GM19240 (cell line): ENCODE data around the gene MRPS27.

Experiments
- DNase-seq: peaks from one replicate; pipeline ENCODE4 v3.0.0; 2011; ENCODE audit warnings: low spot score; ENCODE audit not compliant: insufficient read length

Gene MRPS27

DNA sequence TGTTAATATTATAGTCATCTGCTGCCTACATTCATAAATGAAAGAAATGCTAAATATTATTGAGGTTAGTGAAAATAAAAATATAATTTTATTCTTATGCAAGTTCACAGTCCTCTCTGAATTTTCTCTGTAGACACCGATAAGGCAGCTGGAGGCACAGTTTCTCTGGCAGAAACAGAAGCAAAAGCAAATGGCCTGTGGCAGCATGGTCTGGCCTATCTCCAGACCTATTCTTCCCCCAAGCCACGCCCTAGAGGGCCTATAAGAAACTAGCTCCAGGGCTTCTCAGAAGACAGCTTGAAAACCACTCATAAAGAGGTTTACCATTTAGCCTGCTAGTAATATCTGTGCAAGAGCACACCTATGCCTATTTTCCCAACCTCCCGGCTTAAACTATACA lies 28.4 kb downstream of the MRPS27 start:
- no peak for DNase-seq

GRCh38 chr5:72290356-72291133 lies 29.5 kb downstream of the MRPS27 start:
- no peak for DNase-seq

DNA sequence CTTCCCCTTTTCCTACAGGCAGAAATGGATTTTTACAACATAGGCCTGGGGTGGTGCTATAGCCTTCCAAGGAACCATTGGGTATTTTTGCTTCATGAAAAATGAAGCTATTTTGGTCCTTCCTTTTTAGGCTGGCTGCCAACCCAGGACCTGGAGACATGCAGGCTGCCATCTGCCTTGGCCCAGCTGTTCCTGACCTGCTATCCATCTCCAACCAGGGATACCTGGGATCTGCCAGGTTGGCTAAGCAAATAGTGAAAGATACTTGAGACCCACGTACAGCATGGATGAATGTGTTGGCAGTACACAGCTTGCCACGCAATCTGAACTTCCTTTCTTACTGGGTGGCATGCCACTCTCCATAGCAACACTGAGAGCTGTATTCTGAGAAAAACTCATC lies 31.1 kb downstream of the MRPS27 start:
- DNase-seq, result no peak

GRCh38 chr5:72286798-72287197 lies 33.2 kb downstream of the MRPS27 start:
- DNase-seq, result no peak

- DNase-seq, result no peak
Observed at GRCh38 chr5:72285424-72285821, 34.6 kb downstream of the MRPS27 start.

GRCh38 chr5:72284559-72285423 lies 35.2 kb downstream of the MRPS27 start:
- DNase-seq, result no peak

- no peak for DNase-seq
Observed at GRCh38 chr5:72283358-72283757, 36.7 kb downstream of the MRPS27 start.

GRCh38 chr5:72282878-72283277 lies 37.2 kb downstream of the MRPS27 start:
- DNase-seq, result no peak

- DNase-seq, result no peak
Observed at GRCh38 chr5:72281764-72282499, 38.1 kb downstream of the MRPS27 start.

DNA sequence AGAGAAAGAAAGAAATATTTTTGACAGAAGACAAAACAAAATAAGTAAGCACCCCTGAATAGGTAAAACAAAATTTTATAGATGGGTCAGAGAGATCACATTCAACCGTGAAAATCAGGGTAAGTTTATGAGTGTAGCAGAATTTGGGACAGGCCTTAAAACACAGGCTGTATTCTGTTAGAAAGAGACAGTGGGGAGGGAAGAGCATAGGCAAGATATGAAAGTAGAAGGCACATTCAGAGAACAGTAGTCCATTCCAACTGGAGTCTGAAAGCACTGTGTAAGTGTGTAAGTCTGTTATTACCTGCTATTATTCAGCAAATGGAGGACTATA lies 38.6 kb downstream of the MRPS27 start:
- no peak for DNase-seq

DNA sequence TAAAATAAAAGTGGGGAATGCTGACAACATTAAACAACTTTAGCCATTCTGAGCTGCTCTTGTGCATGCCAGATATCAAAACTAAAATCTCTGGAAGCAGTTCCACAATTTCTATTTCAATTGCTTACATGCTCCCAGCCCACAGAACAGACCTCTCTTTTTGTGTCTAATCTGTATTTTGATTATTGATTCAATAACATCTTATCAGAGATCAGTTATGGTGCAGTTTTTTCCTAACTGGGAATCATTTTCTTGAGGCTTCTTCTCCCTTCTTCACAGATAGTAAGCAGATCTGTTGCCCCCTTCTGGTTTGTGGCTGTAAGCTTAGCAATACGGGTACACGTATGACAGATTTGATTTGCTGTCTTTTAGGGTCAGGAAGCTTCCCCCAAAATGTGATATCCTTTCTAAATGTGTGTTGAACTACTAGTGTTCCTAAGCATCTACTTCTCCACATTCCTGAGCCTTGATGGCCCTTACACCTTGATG lies 39.4 kb downstream of the MRPS27 start:
- DNase-seq, result no peak

DNA sequence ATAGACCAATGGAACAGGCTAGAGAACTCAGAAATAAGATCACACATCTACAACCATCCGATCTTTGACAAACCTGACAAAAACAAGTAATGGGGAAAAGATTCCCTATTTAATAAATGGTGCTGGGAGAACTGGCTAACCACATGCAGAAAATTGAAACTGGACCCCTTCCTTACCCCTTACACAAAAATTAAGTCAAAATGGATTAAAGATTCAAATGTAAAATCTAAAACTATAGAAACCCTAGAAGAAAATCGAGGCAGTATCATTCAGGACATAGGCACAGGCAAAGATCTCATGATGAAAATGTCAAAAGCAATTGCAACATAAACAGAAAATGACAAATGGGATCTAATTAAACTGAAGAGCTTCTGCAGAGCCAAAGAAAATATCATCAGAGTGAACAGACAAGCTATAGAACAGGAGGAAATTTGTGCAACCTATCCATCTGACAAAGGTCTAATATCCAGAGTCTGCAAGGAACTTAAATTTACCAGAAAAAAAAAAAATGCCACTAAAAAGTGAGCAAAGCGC lies 43.8 kb downstream of the MRPS27 start:
- no peak for DNase-seq

DNA sequence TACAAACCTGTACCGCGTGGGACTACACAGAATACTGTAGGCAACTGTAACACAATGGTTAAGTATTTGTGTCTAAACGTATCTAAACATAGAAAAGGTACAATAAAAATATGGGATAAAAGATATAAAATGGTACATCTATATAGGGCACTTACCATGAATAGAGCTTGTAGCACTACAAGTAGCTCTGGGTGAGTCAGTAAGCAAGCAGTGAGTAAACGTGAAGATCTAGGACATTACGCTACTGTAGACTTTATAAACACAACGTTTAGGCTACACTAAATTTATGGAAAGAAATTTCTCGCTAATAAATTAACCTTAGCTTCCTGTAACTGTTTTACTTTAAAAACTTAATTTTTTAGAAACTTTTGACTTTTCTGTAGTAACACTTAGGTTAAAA lies 46.5 kb downstream of the MRPS27 start:
- no peak for DNase-seq

GRCh38 chr5:72272398-72272797 lies 47.6 kb downstream of the MRPS27 start:
- DNase-seq, result no peak

DNA sequence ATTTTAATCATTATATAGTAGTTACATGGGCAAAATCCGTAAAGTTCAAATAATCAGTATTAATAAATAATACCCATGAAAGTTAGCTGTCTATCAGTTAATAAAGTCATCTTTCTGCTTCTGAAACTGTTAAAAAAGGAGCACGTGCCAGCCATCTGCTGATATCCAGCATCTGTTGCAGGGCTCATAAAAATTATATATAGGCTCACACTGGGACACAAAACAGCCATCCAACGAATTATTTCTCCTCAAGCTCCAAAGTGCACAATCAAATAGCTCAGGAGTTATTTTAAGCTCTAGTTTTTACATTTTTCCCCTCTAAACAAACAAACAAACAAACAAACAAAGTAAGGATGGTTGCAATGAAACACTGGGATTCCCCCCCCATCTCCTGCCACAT lies 48.3 kb downstream of the MRPS27 start:
- DNase-seq, result no peak

DNA sequence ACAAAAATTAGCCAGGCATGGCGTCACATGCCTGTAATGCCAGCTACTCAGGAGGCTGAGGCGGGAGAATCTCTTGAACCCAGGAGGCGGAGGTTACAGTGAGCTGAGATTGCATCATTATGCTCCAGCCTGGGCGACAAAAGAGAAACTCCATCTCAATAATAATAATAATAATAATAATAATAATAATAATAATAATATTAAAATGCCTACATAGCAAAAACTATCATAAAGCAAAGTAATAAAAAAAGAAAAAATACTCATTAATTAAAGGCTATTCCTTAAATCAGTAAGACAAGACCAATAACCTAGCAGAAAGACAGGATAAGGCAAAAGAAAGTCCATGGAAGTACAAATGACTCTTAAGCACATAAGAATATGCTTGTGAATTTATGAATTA lies 50.0 kb downstream of the MRPS27 start:
- no peak for DNase-seq

- DNase-seq, result no peak
Observed at GRCh38 chr5:72269411-72269780, 50.6 kb downstream of the MRPS27 start.

DNA sequence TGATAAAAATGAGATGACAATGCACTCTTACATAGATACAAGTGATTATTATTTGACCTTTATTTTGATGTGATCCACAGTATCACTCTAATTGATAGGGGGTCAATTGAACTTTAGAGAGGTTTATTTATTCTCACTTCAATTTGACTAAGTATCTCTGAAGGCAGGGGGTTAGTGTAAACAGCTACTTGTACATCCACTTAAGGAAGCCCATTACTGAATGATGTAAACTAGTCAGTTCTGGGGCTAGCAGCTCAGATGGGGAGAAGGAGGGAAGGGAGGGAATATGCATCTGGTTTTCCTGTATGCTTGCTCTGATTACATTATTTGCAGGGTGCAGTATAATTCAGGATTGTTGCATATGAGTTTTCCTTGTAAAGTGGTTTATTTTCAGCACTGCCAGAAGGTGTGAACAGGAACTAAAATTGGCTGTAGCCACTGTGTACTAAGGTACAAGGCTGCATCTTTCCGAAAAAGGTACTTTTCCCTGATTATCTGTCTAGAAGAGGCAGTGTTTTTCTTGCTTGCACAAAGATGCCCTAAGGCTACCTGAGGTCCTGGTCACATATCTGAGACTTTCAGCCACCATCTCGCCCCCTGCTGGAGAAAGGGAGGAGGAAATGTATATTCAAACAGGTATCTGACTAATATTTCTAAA lies 51.2 kb downstream of the MRPS27 start:
- DNase-seq, result peak; percentile 5

DNA sequence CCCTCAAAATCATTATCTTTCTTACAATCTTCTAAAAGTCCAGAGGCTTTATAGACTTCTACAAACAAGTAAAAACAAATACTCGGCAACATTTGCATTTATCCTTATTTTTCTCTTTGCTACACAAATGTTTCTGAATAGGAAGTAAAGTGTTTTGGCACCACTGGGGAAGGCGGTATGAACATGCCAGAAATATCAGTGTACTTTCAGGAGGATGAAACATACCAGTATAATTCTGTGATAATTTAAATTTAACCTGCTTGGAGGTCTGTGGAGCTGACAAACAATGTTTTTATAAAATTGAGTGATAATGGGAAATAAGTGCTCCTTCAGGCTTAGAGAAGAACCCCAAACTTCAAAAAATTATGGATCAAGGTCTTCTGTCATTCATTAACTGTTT lies 51.8 kb downstream of the MRPS27 start:
- DNase-seq, result no peak

GRCh38 chr5:72267685-72268084 lies 52.4 kb downstream of the MRPS27 start:
- DNase-seq, result no peak

DNA sequence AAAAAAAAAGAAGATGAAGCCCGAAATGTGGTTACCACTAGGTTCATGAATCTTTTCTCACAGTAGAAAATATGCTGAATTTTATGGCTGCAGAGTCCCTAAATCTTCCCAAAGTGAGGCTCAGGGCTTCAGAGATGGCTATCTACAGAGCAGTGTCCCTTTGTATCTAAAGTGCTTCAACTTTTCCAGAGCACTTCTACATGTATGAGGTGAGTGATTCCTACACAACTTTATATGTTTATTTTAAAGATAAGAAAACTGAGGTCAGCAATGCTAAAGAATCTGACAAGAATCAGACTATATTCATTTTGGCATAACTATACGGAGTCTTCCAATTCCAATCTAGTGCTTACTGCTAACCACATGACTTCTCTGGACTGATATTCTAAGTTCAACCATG lies 53.2 kb downstream of the MRPS27 start:
- DNase-seq, result no peak
